ENCODE results near the gene PRKCH.
A peak's percentile ranks its signal among the peaks of the same experiment; 100 is the strongest.

Gene PRKCH

GRCh38 chr14:61568572-61569011, 247.2 kb downstream of the PRKCH start:
- DNase-seq (ENCODE audit: low read depth) = no peak

DNA sequence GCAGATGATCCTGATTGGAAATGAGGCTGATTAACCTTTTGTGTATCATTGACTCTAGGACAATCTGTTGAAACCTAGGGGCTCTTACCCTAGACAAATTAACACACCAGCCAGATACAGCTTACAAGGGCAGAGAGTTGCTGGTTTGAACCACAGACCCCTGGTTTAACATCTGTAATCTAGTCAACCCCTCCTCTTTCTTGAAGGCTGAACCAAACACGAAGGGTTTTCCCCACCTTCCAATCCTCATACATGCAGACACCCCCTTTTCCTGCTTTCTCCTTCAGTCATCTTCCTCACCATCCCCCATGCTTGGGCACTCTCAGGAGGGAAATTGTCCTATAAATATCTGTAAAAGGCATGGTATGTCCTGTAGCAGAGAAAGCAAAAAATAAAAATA, 247.9 kb downstream of the PRKCH start:
- TF ChIP-seq, protein P1, sequence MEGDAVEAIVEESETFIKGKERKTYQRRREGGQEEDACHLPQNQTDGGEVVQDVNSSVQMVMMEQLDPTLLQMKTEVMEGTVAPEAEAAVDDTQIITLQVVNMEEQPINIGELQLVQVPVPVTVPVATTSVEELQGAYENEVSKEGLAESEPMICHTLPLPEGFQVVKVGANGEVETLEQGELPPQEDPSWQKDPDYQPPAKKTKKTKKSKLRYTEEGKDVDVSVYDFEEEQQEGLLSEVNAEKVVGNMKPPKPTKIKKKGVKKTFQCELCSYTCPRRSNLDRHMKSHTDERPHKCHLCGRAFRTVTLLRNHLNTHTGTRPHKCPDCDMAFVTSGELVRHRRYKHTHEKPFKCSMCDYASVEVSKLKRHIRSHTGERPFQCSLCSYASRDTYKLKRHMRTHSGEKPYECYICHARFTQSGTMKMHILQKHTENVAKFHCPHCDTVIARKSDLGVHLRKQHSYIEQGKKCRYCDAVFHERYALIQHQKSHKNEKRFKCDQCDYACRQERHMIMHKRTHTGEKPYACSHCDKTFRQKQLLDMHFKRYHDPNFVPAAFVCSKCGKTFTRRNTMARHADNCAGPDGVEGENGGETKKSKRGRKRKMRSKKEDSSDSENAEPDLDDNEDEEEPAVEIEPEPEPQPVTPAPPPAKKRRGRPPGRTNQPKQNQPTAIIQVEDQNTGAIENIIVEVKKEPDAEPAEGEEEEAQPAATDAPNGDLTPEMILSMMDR (conservative IDR thresholded peaks at IDR 0.05; ENCODE audit: low read depth, low read length) = no peak
- no peak for DNase-seq (ENCODE audit: low read depth)
- no peak overlapping the region for H3K4me3 ChIP-seq (ENCODE audit: low read depth, low read length)

More at GRCh38 chr14:61568572-61569011, 247.2 kb downstream of the PRKCH start:
- H3K4me3 ChIP-seq (ENCODE audit: low read depth, low read length) = no peak overlapping the region
- TF ChIP-seq, protein P1 (conservative IDR thresholded peaks at IDR 0.05; ENCODE audit: low read depth, low read length) = no peak

- TF ChIP-seq, protein P1 (conservative IDR thresholded peaks at IDR 0.05; ENCODE audit: low read depth, low read length) = no peak
- DNase-seq (ENCODE audit: low read depth) = peak; percentile 75
- H3K4me3 ChIP-seq (ENCODE audit: low read depth, low read length) = no peak overlapping the region
These were observed 248.6 kb downstream of the PRKCH start for GRCh38 chr14:61569812-61570548.

GRCh38 chr14:61570549-61571290, 249.3 kb downstream of the PRKCH start:
- DNase-seq (ENCODE audit: low read depth) = peak; percentile 47
- H3K4me3 ChIP-seq (ENCODE audit: low read depth, low read length) = no peak overlapping the region
- TF ChIP-seq, protein P1 (conservative IDR thresholded peaks at IDR 0.05; ENCODE audit: low read depth, low read length) = no peak

- TF ChIP-seq, protein P1 (conservative IDR thresholded peaks at IDR 0.05; ENCODE audit: low read depth, low read length) = no peak
- H3K4me3 ChIP-seq (ENCODE audit: low read depth, low read length) = no peak overlapping the region
- DNase-seq (ENCODE audit: low read depth) = no peak
These were observed 250.5 kb downstream of the PRKCH start for GRCh38 chr14:61571917-61572316.

DNA sequence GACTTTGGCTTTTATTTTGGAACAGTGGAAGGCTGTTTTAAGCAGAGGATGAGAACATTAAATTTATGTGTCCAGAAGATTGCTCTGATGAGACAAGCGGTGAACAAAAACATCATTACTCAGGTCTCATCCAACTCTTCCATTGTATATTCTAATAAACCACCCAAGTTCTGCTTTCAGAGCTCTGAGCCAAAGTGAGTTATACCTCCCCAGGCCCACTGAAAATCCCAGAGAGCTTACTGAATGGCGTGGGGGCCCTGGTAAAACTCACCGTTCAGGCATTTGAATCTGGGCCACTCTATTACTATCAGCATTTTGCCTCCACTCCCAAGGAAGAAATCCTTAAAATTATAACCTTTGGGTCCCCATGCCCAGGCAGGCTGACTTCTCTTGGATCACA, 251.9 kb downstream of the PRKCH start:
- DNase-seq (ENCODE audit: low read depth) = no peak
- TF ChIP-seq, protein P1 (conservative IDR thresholded peaks at IDR 0.05; ENCODE audit: low read depth, low read length) = no peak
- H3K4me3 ChIP-seq (ENCODE audit: low read depth, low read length) = no peak overlapping the region
